ENCODE measurements around the gene CDC73. TPM values are rescaled to one million over a fixed set of nuclear protein-coding genes. Genes with fewer than 3 reads are reported as not detected.

CDC73 gene
- total RNA-seq, 1 donor from 2014 or later = 48.6 TPM

Small RNA genes within 50 kb of the gene (microRNA-seq; reads per million reads assigned to microRNA genes)
- gene MIR1278 = not detected

Other genes starting within 250 kb of the CDC73 start
- gene UCHL5, start 62.7 kb upstream of the CDC73 start, total RNA-seq = 42.9 TPM
- gene RO60, start 62.4 kb upstream of the CDC73 start, total RNA-seq = 42.8 TPM
- gene GLRX2, start 16.6 kb upstream of the CDC73 start, total RNA-seq = 45.3 TPM
- 93.9 TPM for gene B3GALT2, start 64.6 kb downstream of the CDC73 start, total RNA-seq